Type B pancreatic cell (in vitro differentiated cells): Measurements from ENCODE around the gene TLR6. TPM values are rescaled to one million over a fixed set of nuclear protein-coding genes. Genes with fewer than 3 reads are reported as not detected.

Experiments
- DNase-seq: peaks from one replicate; pipeline ENCODE4 v3.0.0; 2021; ENCODE audit warnings: mixed read lengths; ENCODE audit not compliant: unreplicated experiment; ENCODE audit errors: extremely low spot score
- H3K27ac Mint-ChIP-seq: 2 replicates; pipeline ENCODE4 v1.8.0; 2021; ENCODE audit warnings: mild to moderate bottlenecking, mixed read lengths
- H3K27me3 Mint-ChIP-seq: 2 replicates; pipeline ENCODE4 v1.8.0; 2021; ENCODE audit warnings: mixed read lengths
- H3K36me3 Mint-ChIP-seq: 2 replicates; pipeline ENCODE4 v1.8.0; 2021; ENCODE audit warnings: mixed read lengths
- H3K4me1 Mint-ChIP-seq: one replicate; pipeline ENCODE4 v1.8.0; 2021; ENCODE audit warnings: mixed read lengths; ENCODE audit not compliant: unreplicated experiment
- H3K4me3 Mint-ChIP-seq: 2 replicates; pipeline ENCODE4 v1.8.0; 2021; ENCODE audit warnings: mild to moderate bottlenecking, mixed read lengths
- H3K9me3 Mint-ChIP-seq: 2 replicates; pipeline ENCODE4 v1.8.0; 2021; ENCODE audit warnings: mixed read lengths
- total RNA-seq: library from RNA; stranded (reverse); gene quantifications from 2 replicates; pipeline ENCODE4 v1.2.1, GENCODE V29; 2021; ENCODE audit warnings: low replicate concordance
- TF ChIP-seq, protein P1 (sequence below): fragments of 200-600 bp; sonication (generic); conservative IDR thresholded peaks from 2 replicates; pipeline ENCODE4 v1.5.0; 2021; ENCODE audit warnings: antibody characterized with exemption, mild to moderate bottlenecking

Gene TLR6
- total RNA-seq, 1 donor from 2014 or later, result 0.56 TPM

DNA sequence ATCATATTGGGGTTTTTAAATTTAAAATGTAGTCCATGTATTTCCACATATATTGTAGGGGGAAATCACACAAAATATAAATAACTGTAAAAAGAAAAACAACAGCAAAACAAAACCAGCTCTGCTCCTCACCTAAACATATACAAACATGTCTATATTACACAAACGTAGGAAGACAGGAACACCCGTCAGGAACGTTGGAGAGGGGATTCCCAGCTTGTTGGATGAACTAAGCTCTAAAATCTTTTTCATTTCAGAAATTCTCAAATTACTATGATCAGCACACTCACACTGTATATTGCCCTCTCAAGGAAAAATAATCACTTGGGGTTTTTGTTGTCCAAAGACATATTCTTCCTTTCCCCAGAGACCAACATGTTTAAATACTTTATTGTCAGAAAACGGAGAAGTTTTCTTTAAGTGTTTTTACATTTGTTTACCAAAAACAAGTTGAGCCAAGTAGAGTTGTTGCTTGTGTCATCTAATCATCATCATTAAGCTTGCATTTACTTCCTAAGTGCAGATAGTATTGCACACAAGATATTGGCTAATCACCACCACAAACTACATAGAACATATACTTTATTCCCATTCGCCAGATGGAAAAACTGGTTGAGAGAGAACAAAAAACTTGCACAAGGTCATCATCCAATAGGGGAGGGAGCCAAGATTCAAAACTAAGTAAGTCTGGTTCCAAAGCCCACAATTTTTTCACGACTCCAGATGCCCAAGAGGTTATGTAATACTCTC is 71.4 kb downstream of the TLR6 start:
- Mint-ChIP-seq H3K36me3 (no peaks in the 10 kb centered on the region), H3K27ac (no peak overlapping the region), H3K9me3 (no peaks in the 10 kb centered on the region), H3K4me1 (peaks cover 4% of the 10 kb centered on the region), H3K4me3 (no peak overlapping the region), H3K27me3 (peaks cover 2% of the 10 kb centered on the region)
- no peak for DNase-seq
- TF ChIP-seq, protein P1, sequence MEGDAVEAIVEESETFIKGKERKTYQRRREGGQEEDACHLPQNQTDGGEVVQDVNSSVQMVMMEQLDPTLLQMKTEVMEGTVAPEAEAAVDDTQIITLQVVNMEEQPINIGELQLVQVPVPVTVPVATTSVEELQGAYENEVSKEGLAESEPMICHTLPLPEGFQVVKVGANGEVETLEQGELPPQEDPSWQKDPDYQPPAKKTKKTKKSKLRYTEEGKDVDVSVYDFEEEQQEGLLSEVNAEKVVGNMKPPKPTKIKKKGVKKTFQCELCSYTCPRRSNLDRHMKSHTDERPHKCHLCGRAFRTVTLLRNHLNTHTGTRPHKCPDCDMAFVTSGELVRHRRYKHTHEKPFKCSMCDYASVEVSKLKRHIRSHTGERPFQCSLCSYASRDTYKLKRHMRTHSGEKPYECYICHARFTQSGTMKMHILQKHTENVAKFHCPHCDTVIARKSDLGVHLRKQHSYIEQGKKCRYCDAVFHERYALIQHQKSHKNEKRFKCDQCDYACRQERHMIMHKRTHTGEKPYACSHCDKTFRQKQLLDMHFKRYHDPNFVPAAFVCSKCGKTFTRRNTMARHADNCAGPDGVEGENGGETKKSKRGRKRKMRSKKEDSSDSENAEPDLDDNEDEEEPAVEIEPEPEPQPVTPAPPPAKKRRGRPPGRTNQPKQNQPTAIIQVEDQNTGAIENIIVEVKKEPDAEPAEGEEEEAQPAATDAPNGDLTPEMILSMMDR, result no peak

DNA sequence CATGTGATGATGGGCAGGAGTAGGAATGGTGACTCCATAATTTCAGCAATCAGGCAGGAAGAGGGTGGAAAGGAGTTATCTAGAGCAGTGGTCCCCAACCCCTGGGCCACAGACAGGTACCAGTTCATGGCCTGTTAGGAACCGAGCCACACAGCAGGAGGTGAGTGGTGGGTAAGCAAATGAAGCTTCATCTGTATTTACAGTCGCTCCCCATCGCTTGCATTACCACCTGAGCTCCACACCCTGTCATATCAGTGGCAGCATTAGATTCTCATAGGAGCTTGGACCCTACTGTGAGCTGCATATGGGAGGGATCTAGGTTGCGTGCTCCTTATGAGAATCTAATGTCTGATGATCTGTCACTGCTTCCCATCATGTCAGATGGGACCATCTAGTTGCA is 72.5 kb downstream of the TLR6 start:
- Mint-ChIP-seq H3K36me3 (no peaks in the 10 kb centered on the region), H3K27me3 (peaks cover 2% of the 10 kb centered on the region), H3K9me3 (no peaks in the 10 kb centered on the region), H3K4me3 (no peak overlapping the region), H3K27ac (no peak overlapping the region), H3K4me1 (peaks cover 4% of the 10 kb centered on the region)
- no peak for DNase-seq
- TF ChIP-seq, protein P1, result no peak

DNA sequence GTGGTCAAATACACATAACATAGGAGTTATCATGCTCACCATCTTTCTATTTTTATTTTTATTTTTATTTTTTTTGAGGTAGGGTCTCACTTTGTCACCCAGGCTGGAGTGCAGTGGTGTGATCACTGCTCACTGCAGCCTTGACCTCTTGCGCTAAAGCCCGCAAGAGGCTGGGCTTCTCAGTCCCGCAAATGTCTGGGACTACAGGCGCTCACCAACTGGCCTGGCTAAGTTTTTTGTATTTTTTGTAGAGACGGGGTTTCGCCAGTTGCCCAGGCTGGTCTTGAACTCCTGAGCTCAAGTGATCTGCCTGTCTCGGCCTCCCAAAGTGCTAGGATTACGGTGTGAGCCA is 73.5 kb downstream of the TLR6 start:
- no peaks in the 10 kb centered on the region for H3K9me3 Mint-ChIP-seq
- no peaks in the 10 kb centered on the region for H3K36me3 Mint-ChIP-seq
- no peak overlapping the region for H3K27ac Mint-ChIP-seq
- no peak overlapping the region for H3K4me3 Mint-ChIP-seq
- no peak for DNase-seq
- TF ChIP-seq, protein P1, result peak; percentile 8
- peaks cover 4% of the 10 kb centered on the region for H3K4me1 Mint-ChIP-seq
- H3K27me3 Mint-ChIP-seq, result peaks cover 2% of the 10 kb centered on the region

DNA sequence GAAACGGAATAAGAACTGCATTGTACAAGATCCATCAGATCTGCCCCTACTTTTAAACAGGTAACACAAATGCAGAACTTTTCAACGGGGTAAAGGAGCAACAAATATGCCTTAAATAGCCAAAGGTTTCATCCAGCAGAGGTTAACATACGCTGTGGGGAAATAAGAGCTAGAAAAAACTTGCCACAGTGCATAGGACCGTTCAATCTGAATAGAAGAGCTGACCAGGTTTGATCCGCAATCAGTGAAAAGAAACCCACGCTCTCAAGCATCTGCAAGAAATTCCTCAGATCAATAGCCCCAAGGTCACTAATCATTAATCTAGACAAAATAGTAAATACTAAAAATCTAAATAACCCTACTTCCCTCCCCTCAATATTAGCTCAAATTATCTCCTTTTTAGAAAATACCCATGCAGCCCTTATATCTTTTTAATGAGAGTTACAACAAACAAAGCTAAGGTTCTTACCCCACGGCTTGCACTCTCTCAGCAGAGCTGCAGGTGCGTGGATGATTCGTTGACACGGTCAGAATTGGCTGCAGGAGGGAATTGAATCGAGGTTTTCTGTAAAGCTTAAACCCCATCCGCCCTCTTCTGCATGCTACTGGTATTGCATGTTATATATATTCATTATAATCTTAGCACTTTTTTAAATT is 74.0 kb downstream of the TLR6 start, which contains the start of gene TLR10:
Gene TLR10, minus strand, starts transcription at position 539 of the 657 bp plus-strand sequence. CDS start 7,400 bp downstream, outside the sequence.
- no peaks in the 10 kb centered on the region for H3K4me1 Mint-ChIP-seq
- H3K36me3 Mint-ChIP-seq, result no peaks in the 10 kb centered on the region
- H3K27ac Mint-ChIP-seq, result peak within 1 kb of the TSS; percentile 4
- no peak for DNase-seq
- TF ChIP-seq, protein P1, result peak; percentile 85
- no peaks in the 10 kb centered on the region for H3K9me3 Mint-ChIP-seq
- H3K27me3 Mint-ChIP-seq, result peaks cover 2% of the 10 kb centered on the region
- H3K4me3 Mint-ChIP-seq, result peak within 1 kb of the TSS; percentile 73

DNA sequence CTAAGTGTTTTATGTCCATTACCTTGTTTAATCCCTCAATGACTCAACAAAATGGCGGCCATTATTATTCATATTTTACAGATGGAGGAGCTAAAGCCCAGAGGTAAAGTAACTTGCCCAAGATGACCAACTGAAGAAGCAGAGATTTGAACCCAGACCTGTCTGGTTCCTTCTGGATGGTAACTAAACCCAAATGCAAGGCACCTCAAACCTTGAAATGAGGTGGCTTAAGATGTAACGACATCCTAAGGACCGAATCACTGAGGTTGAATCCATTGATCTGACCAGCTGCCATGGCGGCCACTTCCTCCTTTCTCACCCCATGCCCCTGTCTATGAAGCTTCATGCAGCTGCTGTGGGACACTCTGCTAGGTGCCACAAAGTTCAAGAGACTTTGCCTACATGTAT is 74.8 kb downstream of the TLR6 start:
- Mint-ChIP-seq H3K9me3 (peaks cover 4% of the 10 kb centered on the region), H3K4me3 (no peak overlapping the region), H3K27me3 (peaks cover 2% of the 10 kb centered on the region), H3K36me3 (no peaks in the 10 kb centered on the region), H3K27ac (no peak overlapping the region), H3K4me1 (no peaks in the 10 kb centered on the region)
- no peak for DNase-seq
- TF ChIP-seq, protein P1, result no peak
